ENCODE measurements around the gene ME1.

The ME1 gene

DNA sequence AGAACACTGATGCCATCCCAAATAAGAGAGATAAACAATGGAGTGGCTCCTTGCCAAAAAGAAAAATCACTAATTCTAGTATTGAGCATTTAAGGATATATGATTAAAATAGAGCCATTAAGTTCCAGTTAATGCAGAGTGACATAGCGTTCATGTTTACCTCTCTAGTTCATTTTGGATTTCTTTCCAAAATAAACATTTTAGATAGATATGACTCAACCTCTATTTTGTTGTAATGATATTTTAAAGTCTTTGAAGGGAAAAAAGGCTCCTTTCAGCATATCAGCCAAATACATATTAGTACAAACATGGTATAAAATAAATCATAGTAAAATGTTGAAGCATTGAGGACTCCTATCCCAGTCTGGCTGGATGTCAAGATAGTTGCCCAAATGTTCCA, 204.3 kb downstream of the ME1 start:
- TF ChIP-seq, protein P1, sequence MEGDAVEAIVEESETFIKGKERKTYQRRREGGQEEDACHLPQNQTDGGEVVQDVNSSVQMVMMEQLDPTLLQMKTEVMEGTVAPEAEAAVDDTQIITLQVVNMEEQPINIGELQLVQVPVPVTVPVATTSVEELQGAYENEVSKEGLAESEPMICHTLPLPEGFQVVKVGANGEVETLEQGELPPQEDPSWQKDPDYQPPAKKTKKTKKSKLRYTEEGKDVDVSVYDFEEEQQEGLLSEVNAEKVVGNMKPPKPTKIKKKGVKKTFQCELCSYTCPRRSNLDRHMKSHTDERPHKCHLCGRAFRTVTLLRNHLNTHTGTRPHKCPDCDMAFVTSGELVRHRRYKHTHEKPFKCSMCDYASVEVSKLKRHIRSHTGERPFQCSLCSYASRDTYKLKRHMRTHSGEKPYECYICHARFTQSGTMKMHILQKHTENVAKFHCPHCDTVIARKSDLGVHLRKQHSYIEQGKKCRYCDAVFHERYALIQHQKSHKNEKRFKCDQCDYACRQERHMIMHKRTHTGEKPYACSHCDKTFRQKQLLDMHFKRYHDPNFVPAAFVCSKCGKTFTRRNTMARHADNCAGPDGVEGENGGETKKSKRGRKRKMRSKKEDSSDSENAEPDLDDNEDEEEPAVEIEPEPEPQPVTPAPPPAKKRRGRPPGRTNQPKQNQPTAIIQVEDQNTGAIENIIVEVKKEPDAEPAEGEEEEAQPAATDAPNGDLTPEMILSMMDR (IDR thresholded peaks at IDR 0.05; ENCODE audit: low read depth, low read length, missing control alignments) = no peak
- in situ Hi-C loops (cut with HindIII; ENCODE audit: low sequenced_read_pairs) = no loop called here
- no peak overlapping the region for H3K4me3 ChIP-seq (ENCODE audit: low read depth, low read length)
- no peak for DNase-seq (ENCODE audit: low read depth)

DNA sequence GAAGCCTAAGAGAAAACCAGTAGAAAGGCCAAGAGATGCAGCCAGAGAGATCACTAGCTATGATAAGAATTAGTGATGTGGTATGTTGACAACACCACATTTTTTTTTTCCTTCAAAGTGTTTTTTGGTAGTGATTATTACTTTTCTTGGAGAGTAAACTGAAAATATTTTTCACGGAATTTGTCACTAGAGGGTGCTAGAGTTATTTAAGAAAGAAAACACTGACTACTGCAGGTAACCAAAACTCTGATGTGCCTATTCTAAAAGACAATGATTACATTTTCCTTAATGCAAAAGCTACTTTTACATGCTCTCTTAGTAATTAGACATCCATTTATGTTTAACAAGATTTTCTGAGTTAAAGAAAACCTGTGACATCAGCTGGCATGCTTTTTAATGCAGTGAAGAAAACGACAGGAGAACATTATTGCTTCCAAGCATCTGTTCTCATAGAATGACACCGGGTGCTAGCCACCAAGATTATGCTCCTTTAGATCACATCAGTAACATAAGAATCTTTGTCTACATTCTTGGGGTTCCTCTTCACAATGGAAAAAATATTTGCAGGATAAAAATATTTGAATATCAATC, 208.9 kb downstream of the ME1 start:
- H3K4me3 ChIP-seq (ENCODE audit: low read depth, low read length) = no peak overlapping the region
- TF ChIP-seq, protein P1 (IDR thresholded peaks at IDR 0.05; ENCODE audit: low read depth, low read length, missing control alignments) = peak; percentile 19
- DNase-seq (ENCODE audit: low read depth) = peak; percentile 37
- in situ Hi-C loops (cut with HindIII; ENCODE audit: low sequenced_read_pairs) = loop anchor here (5.0 kb wide), 1 partner anchor 290 kb away; the partner anchor contains the start of gene PRSS35

DNA sequence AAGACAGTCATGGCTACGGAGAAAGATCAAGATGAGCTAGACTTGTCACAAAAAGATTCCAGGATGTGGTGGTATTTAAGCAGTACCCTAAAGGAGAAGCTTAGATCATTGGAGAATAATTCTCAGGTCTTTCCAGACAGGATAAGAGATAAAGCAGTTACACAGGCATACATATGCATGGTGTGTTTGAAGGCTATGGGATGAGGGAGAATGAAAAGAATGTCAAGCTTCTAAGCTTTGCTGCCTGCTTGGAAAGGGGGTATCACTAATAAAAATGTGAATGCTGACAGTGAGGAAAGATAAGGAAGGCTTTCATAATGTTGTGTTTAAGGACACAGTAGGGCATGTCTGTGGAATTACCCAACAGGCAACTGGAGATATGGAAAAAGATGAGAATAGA, 209.6 kb downstream of the ME1 start:
- TF ChIP-seq, protein P1 (IDR thresholded peaks at IDR 0.05; ENCODE audit: low read depth, low read length, missing control alignments) = no peak
- DNase-seq (ENCODE audit: low read depth) = no peak
- no peak overlapping the region for H3K4me3 ChIP-seq (ENCODE audit: low read depth, low read length)
- in situ Hi-C loops (cut with HindIII; ENCODE audit: low sequenced_read_pairs) = loop anchor here (5.0 kb wide), 1 partner anchor 291 kb away; the partner anchor contains the start of gene PRSS35

DNA sequence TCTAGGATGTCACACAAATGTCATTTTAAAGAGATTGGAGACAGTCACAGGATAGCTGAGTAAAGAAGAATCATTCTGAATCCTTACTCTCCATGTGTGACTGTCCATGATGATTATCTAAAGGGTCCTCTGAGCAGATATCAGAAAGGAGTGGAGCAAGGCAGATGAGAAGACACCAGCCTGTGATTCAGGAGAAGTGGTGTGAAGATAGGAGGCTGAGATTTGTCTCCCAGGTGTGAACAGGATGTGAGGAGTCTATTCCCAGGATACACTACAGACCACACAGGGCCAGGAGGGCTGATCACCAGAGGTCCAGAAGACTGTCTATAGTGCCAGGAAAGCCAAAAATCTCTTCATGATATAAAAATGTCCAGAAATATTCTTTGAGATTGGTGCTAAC, 210.7 kb downstream of the ME1 start:
- in situ Hi-C loops (cut with HindIII; ENCODE audit: low sequenced_read_pairs) = loop anchor here (5.0 kb wide), 1 partner anchor 292 kb away; the partner anchor contains the start of gene PRSS35
- DNase-seq (ENCODE audit: low read depth) = no peak
- TF ChIP-seq, protein P1 (IDR thresholded peaks at IDR 0.05; ENCODE audit: low read depth, low read length, missing control alignments) = no peak
- no peak overlapping the region for H3K4me3 ChIP-seq (ENCODE audit: low read depth, low read length)

DNA sequence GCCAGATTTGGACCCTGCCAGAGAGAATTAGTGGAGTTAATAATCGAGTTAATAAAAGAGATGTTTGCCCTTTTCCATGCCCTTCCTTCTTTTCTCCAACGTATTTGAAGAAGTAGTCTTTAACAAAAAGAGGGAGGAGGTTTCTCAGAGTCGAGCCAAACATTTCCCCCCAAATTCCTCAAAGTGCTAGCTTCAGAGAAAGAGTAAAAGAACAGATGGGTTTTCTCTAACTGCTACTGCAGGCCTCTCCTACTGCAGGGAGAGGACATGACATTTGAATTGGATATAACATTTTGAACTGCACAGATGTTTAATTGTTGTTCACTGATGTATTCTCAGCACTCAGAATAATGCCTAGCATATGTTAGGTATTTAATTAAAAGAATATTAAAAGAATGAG, 212.2 kb downstream of the ME1 start:
- H3K4me3 ChIP-seq (ENCODE audit: low read depth, low read length) = no peak overlapping the region
- in situ Hi-C loops (cut with HindIII; ENCODE audit: low sequenced_read_pairs) = no loop called here
- TF ChIP-seq, protein P1 (IDR thresholded peaks at IDR 0.05; ENCODE audit: low read depth, low read length, missing control alignments) = no peak
- DNase-seq (ENCODE audit: low read depth) = no peak

DNA sequence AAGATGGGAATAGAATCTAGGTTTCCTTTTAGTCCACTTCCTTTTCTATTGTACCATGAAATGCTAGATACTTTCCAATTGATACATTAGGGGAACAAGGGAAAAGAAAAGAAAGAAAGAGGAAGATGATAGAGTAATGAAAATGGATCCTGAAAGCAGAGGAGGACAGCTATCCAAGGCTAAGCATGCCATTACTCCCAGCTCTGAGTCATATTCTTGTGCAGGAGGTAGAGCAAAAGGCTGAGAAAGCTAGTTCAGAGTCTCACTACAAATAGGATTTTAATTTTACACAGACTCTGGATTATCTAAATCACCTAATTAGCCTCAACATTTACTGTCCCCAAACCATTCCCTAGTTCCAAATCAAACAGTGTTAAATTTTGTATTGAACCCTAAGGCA, 214.0 kb downstream of the ME1 start:
- DNase-seq (ENCODE audit: low read depth) = no peak
- TF ChIP-seq, protein P1 (IDR thresholded peaks at IDR 0.05; ENCODE audit: low read depth, low read length, missing control alignments) = no peak
- in situ Hi-C loops (cut with HindIII; ENCODE audit: low sequenced_read_pairs) = no loop called here
- no peak overlapping the region for H3K4me3 ChIP-seq (ENCODE audit: low read depth, low read length)
